ENCODE measurements around the gene TMEM156.

The TMEM156 gene

GRCh38 chr4:38949411-38950051 lies 82.7 kb downstream of the TMEM156 start:
- ATAC-seq (ENCODE audit: insufficient read depth, low read depth) (no peak), DNase-seq (no peak)
- Histone ChIP-seq H3K79me2 (ENCODE audit: insufficient read depth, low read length) (no peaks in the 10 kb centered on the region), H3K4me1 (ENCODE audit: insufficient read depth, low read length) (no peaks in the 10 kb centered on the region), H3K27ac (ENCODE audit: low read length) (no peak overlapping the region), H2AFZ (ENCODE audit: low read depth, low read length) (no peak overlapping the region), H4K20me1 (ENCODE audit: insufficient read depth, low read length) (no peaks in the 10 kb centered on the region), H3K27me3 (ENCODE audit: insufficient read depth, low read length, poor library complexity) (no peaks in the 10 kb centered on the region), H3K36me3 (ENCODE audit: insufficient read depth, low read length) (no peaks in the 10 kb centered on the region), H3K9ac (ENCODE audit: low read depth, low read length) (no peak overlapping the region), H3K4me2 (ENCODE audit: insufficient read depth, low read length) (no peak overlapping the region), H3K9me3 (ENCODE audit: insufficient read depth, low read length, severe bottlenecking) (no peaks in the 10 kb centered on the region), H3K4me3 (ENCODE audit: low read depth in 1 of 2, low read length in 2 of 2) (no peak overlapping the region)
- TF ChIP-seq EZH2 (IDR thresholded peaks at IDR 0.05; ENCODE audit: borderline replicate concordance, low read depth, low read length, severe bottlenecking) (no peak), CTCF (IDR thresholded peaks at IDR 0.05; ENCODE audit: borderline replicate concordance, extremely low read depth, low read length, poor library complexity, severe bottlenecking) (no peak)

GRCh38 chr4:38948551-38948950 lies 83.7 kb downstream of the TMEM156 start:
- DNase-seq (no peak), ATAC-seq (ENCODE audit: insufficient read depth, low read depth) (no peak)
- Histone ChIP-seq H3K27ac (ENCODE audit: low read length) (no peak overlapping the region), H3K36me3 (ENCODE audit: insufficient read depth, low read length) (no peaks in the 10 kb centered on the region), H2AFZ (ENCODE audit: low read depth, low read length) (no peak overlapping the region), H3K4me3 (ENCODE audit: low read depth in 1 of 2, low read length in 2 of 2) (no peak overlapping the region), H3K27me3 (ENCODE audit: insufficient read depth, low read length, poor library complexity) (no peaks in the 10 kb centered on the region), H3K79me2 (ENCODE audit: insufficient read depth, low read length) (no peaks in the 10 kb centered on the region), H4K20me1 (ENCODE audit: insufficient read depth, low read length) (no peaks in the 10 kb centered on the region), H3K4me2 (ENCODE audit: insufficient read depth, low read length) (no peak overlapping the region), H3K4me1 (ENCODE audit: insufficient read depth, low read length) (no peaks in the 10 kb centered on the region), H3K9ac (ENCODE audit: low read depth, low read length) (no peak overlapping the region), H3K9me3 (ENCODE audit: insufficient read depth, low read length, severe bottlenecking) (no peaks in the 10 kb centered on the region)
- TF ChIP-seq CTCF (IDR thresholded peaks at IDR 0.05; ENCODE audit: borderline replicate concordance, extremely low read depth, low read length, poor library complexity, severe bottlenecking) (no peak), EZH2 (IDR thresholded peaks at IDR 0.05; ENCODE audit: borderline replicate concordance, low read depth, low read length, severe bottlenecking) (no peak)

GRCh38 chr4:38946919-38947318 lies 85.3 kb downstream of the TMEM156 start:
- TF ChIP-seq EZH2 (IDR thresholded peaks at IDR 0.05; ENCODE audit: borderline replicate concordance, low read depth, low read length, severe bottlenecking) (no peak), CTCF (IDR thresholded peaks at IDR 0.05; ENCODE audit: borderline replicate concordance, extremely low read depth, low read length, poor library complexity, severe bottlenecking) (no peak)
- Histone ChIP-seq H4K20me1 (ENCODE audit: insufficient read depth, low read length) (no peaks in the 10 kb centered on the region), H3K4me2 (ENCODE audit: insufficient read depth, low read length) (no peak overlapping the region), H3K36me3 (ENCODE audit: insufficient read depth, low read length) (no peaks in the 10 kb centered on the region), H2AFZ (ENCODE audit: low read depth, low read length) (no peak overlapping the region), H3K9me3 (ENCODE audit: insufficient read depth, low read length, severe bottlenecking) (no peaks in the 10 kb centered on the region), H3K27ac (ENCODE audit: low read length) (no peak overlapping the region), H3K27me3 (ENCODE audit: insufficient read depth, low read length, poor library complexity) (no peaks in the 10 kb centered on the region), H3K9ac (ENCODE audit: low read depth, low read length) (no peak overlapping the region), H3K79me2 (ENCODE audit: insufficient read depth, low read length) (no peaks in the 10 kb centered on the region), H3K4me1 (ENCODE audit: insufficient read depth, low read length) (no peaks in the 10 kb centered on the region), H3K4me3 (ENCODE audit: low read depth in 1 of 2, low read length in 2 of 2) (no peak overlapping the region)
- DNase-seq (no peak), ATAC-seq (ENCODE audit: insufficient read depth, low read depth) (no peak)
